NB4 (cell line): ENCODE measurements around the gene SCNN1A.

ENCODE experiments used
- MYC ChIP-seq: IDR thresholded peaks from 2 replicates; pipeline ENCODE4 v1.6.1; 2011; ENCODE audit warnings: low read depth, low read length
- POLR2A ChIP-seq: IDR thresholded peaks from 2 replicates; pipeline ENCODE4 v1.6.1; 2011; ENCODE audit warnings: mild to moderate bottlenecking; ENCODE audit not compliant: insufficient read length; ENCODE audit errors: extremely low read depth
- TF ChIP-seq, protein P1 (sequence below): IDR thresholded peaks from one replicate; pipeline ENCODE4 v1.5.1; 2012; ENCODE audit warnings: low read depth, low read length
- TF ChIP-seq, protein P2 (sequence below): IDR thresholded peaks from 2 replicates; pipeline ENCODE4 v1.6.1; 2011; ENCODE audit warnings: low read depth, low read length

DNA sequence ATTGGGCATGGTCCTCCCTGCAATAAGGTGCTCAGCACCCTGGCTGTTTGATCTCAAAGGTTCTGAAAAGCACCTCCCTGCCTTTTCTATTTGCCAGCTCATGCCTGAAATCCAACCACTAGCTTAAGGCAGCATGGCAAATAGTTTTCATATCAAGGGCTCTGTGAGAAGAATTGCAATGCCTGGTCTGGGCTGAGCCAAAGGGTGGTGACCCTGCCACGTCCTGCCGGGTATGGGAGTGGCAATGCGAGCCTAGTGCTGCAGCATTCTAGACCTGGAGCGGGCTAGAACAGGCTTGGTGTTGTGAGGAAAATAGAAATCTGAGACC lies 2.3 kb upstream of the SCNN1A start:
- no peak for TF ChIP-seq POLR2A
- TF ChIP-seq, protein P1, sequence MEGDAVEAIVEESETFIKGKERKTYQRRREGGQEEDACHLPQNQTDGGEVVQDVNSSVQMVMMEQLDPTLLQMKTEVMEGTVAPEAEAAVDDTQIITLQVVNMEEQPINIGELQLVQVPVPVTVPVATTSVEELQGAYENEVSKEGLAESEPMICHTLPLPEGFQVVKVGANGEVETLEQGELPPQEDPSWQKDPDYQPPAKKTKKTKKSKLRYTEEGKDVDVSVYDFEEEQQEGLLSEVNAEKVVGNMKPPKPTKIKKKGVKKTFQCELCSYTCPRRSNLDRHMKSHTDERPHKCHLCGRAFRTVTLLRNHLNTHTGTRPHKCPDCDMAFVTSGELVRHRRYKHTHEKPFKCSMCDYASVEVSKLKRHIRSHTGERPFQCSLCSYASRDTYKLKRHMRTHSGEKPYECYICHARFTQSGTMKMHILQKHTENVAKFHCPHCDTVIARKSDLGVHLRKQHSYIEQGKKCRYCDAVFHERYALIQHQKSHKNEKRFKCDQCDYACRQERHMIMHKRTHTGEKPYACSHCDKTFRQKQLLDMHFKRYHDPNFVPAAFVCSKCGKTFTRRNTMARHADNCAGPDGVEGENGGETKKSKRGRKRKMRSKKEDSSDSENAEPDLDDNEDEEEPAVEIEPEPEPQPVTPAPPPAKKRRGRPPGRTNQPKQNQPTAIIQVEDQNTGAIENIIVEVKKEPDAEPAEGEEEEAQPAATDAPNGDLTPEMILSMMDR, result no peak
- TF ChIP-seq MYC, result no peak
- TF ChIP-seq, protein P2, sequence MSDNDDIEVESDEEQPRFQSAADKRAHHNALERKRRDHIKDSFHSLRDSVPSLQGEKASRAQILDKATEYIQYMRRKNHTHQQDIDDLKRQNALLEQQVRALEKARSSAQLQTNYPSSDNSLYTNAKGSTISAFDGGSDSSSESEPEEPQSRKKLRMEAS, result no peak
